Measurements from ENCODE around the gene ETFRF1. TPM values are rescaled to one million over a fixed set of nuclear protein-coding genes. Genes with fewer than 3 reads are reported as not detected.

The ETFRF1 gene
- total RNA-seq, 2 donors from 2014 or later = 21.8 to 39.1 TPM

DNA sequence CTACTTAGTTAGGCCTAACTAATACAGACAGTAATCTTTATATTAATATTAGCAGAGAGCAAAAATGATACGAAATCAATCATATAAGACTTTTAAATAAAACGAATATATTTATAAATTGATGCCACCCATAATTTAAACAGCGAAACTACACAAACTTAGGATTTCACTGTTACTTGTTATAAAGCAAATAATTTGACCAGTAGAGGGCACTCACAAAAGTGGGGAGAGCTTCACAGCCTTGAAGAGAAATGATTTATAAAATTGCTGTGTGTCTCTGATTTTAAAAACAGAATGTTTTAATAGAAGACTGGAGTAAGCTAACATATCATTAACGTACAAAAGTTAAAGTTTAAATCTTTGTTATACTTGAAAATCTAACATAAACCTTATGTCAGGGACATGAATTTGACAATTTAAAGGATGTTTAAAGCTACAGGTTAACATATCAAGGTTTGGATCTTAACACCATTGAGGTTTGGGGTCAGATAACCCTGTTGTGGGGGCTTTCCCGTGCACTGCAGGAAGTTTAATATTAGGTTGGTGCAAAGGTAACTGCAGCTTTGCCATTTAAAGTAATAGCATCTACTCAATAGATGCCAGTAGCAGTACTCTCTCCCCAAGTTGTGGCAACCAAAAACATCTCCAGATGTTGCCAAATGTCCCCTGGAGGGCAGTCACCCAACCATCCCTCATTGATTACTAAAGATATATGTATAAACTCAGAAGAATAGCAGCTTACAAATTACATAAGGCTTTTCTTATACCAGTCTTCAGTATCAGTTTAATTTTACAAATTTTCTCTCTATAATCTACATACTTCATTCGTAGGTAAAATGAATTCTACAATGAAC, 46.4 kb downstream of the ETFRF1 start:
- no peak overlapping the region for H3K27ac ChIP-seq
- DNase-seq (ENCODE audit: low spot score) (no peak), ATAC-seq (ENCODE audit: insufficient number of reproducible peaks, low FRiP score, low read depth) (no peak)
- TF ChIP-seq, protein P1, sequence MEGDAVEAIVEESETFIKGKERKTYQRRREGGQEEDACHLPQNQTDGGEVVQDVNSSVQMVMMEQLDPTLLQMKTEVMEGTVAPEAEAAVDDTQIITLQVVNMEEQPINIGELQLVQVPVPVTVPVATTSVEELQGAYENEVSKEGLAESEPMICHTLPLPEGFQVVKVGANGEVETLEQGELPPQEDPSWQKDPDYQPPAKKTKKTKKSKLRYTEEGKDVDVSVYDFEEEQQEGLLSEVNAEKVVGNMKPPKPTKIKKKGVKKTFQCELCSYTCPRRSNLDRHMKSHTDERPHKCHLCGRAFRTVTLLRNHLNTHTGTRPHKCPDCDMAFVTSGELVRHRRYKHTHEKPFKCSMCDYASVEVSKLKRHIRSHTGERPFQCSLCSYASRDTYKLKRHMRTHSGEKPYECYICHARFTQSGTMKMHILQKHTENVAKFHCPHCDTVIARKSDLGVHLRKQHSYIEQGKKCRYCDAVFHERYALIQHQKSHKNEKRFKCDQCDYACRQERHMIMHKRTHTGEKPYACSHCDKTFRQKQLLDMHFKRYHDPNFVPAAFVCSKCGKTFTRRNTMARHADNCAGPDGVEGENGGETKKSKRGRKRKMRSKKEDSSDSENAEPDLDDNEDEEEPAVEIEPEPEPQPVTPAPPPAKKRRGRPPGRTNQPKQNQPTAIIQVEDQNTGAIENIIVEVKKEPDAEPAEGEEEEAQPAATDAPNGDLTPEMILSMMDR (IDR thresholded peaks at IDR 0.05) = peak; percentile 55
- no peak overlapping the region for H3K4me3 ChIP-seq
- no peaks in the 10 kb centered on the region for H3K36me3 ChIP-seq
- H3K4me1 ChIP-seq (ENCODE audit: control insufficient read depth in 1 of 2, low read depth in 2 of 2) = peaks cover 0 to 2% of the 10 kb centered on the region in 2 donors
- no peaks in the 10 kb centered on the region for H3K27me3 ChIP-seq (replicated peaks; ENCODE audit: insufficient read depth)
- no peaks in the 10 kb centered on the region for H3K9me3 ChIP-seq

GRCh38 chr12:25242981-25243679, 48.1 kb downstream of the ETFRF1 start:
- no peak for DNase-seq (ENCODE audit: low spot score)
- H3K27ac ChIP-seq = no peak overlapping the region
- H3K36me3 ChIP-seq = no peaks in the 10 kb centered on the region
- no peaks in the 10 kb centered on the region for H3K9me3 ChIP-seq
- TF ChIP-seq, protein P1 (IDR thresholded peaks at IDR 0.05) = no peak
- no peaks in the 10 kb centered on the region for H3K27me3 ChIP-seq (replicated peaks; ENCODE audit: insufficient read depth)
- H3K4me1 ChIP-seq (ENCODE audit: control insufficient read depth in 1 of 2, low read depth in 2 of 2) = no peaks in the 10 kb centered on the region
- no peak for ATAC-seq (ENCODE audit: insufficient number of reproducible peaks, low FRiP score, low read depth)
- no peak overlapping the region for H3K4me3 ChIP-seq

GRCh38 chr12:25243680-25243990, 48.6 kb downstream of the ETFRF1 start:
- H3K27ac ChIP-seq = no peak overlapping the region
- DNase-seq (ENCODE audit: low spot score) (no peak), ATAC-seq (ENCODE audit: insufficient number of reproducible peaks, low FRiP score, low read depth) (no peak)
- H3K36me3 ChIP-seq = no peaks in the 10 kb centered on the region
- TF ChIP-seq, protein P1 (IDR thresholded peaks at IDR 0.05) = no peak
- H3K4me3 ChIP-seq = no peak overlapping the region
- no peaks in the 10 kb centered on the region for H3K27me3 ChIP-seq (replicated peaks; ENCODE audit: insufficient read depth)
- peaks cover 2 to 3% of the 10 kb centered on the region in 2 donors for H3K4me1 ChIP-seq (ENCODE audit: control insufficient read depth in 1 of 2, low read depth in 2 of 2)
- no peaks in the 10 kb centered on the region for H3K9me3 ChIP-seq

DNA sequence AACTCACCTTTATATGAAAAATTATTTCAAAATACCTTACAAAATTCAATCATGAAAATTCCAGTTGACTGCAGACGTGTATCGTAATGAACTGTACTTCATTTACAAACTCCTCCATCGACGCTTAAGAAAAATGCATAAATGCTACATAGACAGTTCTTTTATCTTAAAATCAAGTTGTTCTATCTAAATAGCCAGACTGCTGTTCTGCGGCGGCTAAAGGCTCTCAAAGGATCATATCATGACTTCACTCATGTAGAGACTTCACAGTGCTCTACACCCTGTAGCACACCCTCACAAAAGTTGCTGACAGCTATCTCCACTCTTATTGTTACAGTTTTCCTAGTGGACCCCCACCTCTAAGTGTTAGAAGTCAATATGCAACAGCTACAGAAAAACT, 50.5 kb downstream of the ETFRF1 start:
- Histone ChIP-seq H3K27ac (no peak overlapping the region), H3K4me1 (ENCODE audit: control insufficient read depth in 1 of 2, low read depth in 2 of 2) (peaks cover 7 to 16% of the 10 kb centered on the region in 2 donors), H3K27me3 (replicated peaks; ENCODE audit: insufficient read depth) (no peaks in the 10 kb centered on the region), H3K9me3 (no peaks in the 10 kb centered on the region), H3K4me3 (no peak overlapping the region), H3K36me3 (no peaks in the 10 kb centered on the region)
- ATAC-seq (ENCODE audit: insufficient number of reproducible peaks, low FRiP score, low read depth) (no peak), DNase-seq (ENCODE audit: low spot score) (no peak)
- TF ChIP-seq, protein P1 (IDR thresholded peaks at IDR 0.05) = no peak

GRCh38 chr12:25248137-25248536, 53.1 kb downstream of the ETFRF1 start:
- Histone ChIP-seq H3K4me1 (ENCODE audit: control insufficient read depth in 1 of 2, low read depth in 2 of 2) (peaks cover 7 to 21% of the 10 kb centered on the region in 2 donors), H3K27ac (no peak overlapping the region), H3K36me3 (no peaks in the 10 kb centered on the region), H3K27me3 (replicated peaks; ENCODE audit: insufficient read depth) (no peaks in the 10 kb centered on the region), H3K4me3 (no peak overlapping the region), H3K9me3 (no peaks in the 10 kb centered on the region)
- DNase-seq (ENCODE audit: low spot score) = no peak
- ATAC-seq (ENCODE audit: insufficient number of reproducible peaks, low FRiP score, low read depth) = no peak
- TF ChIP-seq, protein P1 (IDR thresholded peaks at IDR 0.05) = no peak

All from thoracic aorta (tissue), 2 donors.